ENCODE data around the gene JOSD2.

DNA sequence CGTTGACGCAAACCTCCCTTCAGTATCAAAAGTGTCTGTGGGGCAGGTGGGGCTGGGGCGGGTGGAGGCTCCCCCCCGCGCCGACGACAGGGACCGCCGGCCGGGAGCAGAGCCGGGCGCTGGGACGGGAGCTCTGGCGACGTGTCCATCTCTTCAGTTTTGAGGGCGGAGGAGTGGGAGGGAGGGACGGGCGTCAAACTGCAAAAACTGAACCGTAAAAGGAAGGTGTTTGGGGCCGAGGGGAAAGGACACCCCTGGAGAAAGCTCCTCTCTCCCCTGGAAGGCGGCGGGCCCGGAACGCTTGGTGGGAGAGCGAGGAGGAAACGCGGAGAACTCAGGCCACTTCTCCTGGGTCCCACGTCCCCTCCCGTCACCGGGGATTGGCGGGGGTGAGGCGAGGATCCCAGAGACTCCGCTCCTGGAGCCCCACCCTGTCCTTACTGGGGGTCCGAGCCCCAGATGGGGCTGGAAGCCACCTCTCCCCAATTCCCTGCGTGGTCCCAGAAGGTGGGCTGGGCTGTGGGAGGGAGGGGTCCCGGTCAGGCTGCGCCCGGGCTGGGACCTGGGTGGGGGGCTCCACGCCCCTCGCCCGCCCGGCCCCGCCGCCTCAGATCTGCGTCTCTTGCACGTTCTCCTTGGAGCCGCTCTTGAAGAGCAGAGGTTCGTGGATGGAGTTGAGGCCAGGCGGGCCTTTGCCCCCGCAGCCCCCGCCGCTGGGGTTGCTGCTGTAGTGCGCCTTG is 6.1 kb upstream of the JOSD2 start:
- TF ChIP-seq POLR2AphosphoS5 (IDR thresholded peaks at IDR 0.05) (no peak), POLR2A (IDR thresholded peaks at IDR 0.05; ENCODE audit: low read depth) (no peak)
- TF ChIP-seq, protein P1, sequence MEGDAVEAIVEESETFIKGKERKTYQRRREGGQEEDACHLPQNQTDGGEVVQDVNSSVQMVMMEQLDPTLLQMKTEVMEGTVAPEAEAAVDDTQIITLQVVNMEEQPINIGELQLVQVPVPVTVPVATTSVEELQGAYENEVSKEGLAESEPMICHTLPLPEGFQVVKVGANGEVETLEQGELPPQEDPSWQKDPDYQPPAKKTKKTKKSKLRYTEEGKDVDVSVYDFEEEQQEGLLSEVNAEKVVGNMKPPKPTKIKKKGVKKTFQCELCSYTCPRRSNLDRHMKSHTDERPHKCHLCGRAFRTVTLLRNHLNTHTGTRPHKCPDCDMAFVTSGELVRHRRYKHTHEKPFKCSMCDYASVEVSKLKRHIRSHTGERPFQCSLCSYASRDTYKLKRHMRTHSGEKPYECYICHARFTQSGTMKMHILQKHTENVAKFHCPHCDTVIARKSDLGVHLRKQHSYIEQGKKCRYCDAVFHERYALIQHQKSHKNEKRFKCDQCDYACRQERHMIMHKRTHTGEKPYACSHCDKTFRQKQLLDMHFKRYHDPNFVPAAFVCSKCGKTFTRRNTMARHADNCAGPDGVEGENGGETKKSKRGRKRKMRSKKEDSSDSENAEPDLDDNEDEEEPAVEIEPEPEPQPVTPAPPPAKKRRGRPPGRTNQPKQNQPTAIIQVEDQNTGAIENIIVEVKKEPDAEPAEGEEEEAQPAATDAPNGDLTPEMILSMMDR (IDR thresholded peaks at IDR 0.05) = no peak

All from esophagus muscularis mucosa (tissue), 3 donors.